ENCODE measurements around the gene PCDH9. TPM values are rescaled to one million over a fixed set of nuclear protein-coding genes. Genes with fewer than 3 reads are reported as not detected.

PCDH9 gene
- total RNA-seq, 1 donor from 2014 or later, result 20.2 TPM

- Mint-ChIP-seq H3K9me3 (no peaks in the 10 kb centered on the region), H3K36me3 (no peaks in the 10 kb centered on the region), H3K4me1 (ENCODE audit: unreplicated experiment) (peaks cover 10% of the 10 kb centered on the region), H3K4me3 (no peak overlapping the region), H3K27me3 (no peaks in the 10 kb centered on the region), H3K27ac (no peak overlapping the region)
- TF ChIP-seq, protein P1, sequence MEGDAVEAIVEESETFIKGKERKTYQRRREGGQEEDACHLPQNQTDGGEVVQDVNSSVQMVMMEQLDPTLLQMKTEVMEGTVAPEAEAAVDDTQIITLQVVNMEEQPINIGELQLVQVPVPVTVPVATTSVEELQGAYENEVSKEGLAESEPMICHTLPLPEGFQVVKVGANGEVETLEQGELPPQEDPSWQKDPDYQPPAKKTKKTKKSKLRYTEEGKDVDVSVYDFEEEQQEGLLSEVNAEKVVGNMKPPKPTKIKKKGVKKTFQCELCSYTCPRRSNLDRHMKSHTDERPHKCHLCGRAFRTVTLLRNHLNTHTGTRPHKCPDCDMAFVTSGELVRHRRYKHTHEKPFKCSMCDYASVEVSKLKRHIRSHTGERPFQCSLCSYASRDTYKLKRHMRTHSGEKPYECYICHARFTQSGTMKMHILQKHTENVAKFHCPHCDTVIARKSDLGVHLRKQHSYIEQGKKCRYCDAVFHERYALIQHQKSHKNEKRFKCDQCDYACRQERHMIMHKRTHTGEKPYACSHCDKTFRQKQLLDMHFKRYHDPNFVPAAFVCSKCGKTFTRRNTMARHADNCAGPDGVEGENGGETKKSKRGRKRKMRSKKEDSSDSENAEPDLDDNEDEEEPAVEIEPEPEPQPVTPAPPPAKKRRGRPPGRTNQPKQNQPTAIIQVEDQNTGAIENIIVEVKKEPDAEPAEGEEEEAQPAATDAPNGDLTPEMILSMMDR (conservative IDR thresholded peaks at IDR 0.05), result no peak
- no peak for DNase-seq (ENCODE audit: extremely low spot score, unreplicated experiment)
Observed at GRCh38 chr13:66427458-66427861, 802.7 kb downstream of the PCDH9 start.

DNA sequence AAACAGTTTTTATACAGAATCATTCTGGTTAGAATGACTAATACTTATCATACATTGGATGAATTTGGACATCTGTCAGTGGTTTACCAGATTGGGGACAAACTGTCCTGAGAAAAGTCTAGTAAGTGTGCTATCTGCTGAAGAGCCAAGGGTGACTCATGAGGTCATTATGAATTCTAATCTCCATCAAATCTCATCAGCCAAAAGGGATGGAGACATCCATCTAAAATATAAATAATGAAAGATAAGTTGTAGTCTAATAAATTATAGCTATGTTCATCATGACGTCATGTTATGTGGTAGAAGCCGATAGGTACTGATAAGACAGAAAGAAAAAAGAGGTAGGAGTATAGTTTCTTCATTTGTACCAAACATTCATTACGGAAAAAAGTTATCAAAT is 804.4 kb downstream of the PCDH9 start:
- peaks cover 10% of the 10 kb centered on the region for H3K4me1 Mint-ChIP-seq (ENCODE audit: unreplicated experiment)
- no peaks in the 10 kb centered on the region for H3K36me3 Mint-ChIP-seq
- TF ChIP-seq, protein P1 (conservative IDR thresholded peaks at IDR 0.05), result no peak
- H3K4me3 Mint-ChIP-seq, result no peak overlapping the region
- peaks cover 4% of the 10 kb centered on the region for H3K9me3 Mint-ChIP-seq
- H3K27me3 Mint-ChIP-seq, result no peaks in the 10 kb centered on the region
- H3K27ac Mint-ChIP-seq, result no peak overlapping the region
- no peak for DNase-seq (ENCODE audit: extremely low spot score, unreplicated experiment)

GRCh38 chr13:66424422-66424821 is 805.7 kb downstream of the PCDH9 start:
- Mint-ChIP-seq H3K9me3 (peaks cover 5% of the 10 kb centered on the region), H3K4me3 (no peak overlapping the region), H3K36me3 (no peaks in the 10 kb centered on the region), H3K27ac (no peak overlapping the region), H3K27me3 (no peaks in the 10 kb centered on the region), H3K4me1 (ENCODE audit: unreplicated experiment) (peaks cover 10% of the 10 kb centered on the region)
- no peak for DNase-seq (ENCODE audit: extremely low spot score, unreplicated experiment)
- TF ChIP-seq, protein P1 (conservative IDR thresholded peaks at IDR 0.05), result no peak

DNA sequence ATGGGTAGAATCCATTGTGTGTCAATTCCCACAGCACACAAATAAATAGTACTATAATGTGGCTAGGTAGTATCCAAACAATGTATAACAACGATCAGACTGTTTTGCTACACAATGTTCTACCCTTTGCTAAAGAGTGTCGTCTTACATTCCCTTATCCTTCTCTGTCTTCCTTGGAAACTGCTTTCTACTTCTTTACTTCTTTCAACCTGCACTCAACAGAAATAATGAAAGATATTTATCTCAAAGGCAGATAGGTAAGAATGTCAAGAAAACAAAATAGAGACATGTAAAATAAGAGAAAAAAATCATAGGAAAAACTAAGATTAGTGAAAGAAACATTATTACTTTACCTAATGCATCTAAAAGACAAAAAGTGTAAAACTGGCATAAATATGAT is 814.7 kb downstream of the PCDH9 start:
- TF ChIP-seq, protein P1 (conservative IDR thresholded peaks at IDR 0.05), result no peak
- Mint-ChIP-seq H3K4me3 (no peak overlapping the region), H3K27ac (no peak overlapping the region), H3K9me3 (no peaks in the 10 kb centered on the region), H3K4me1 (ENCODE audit: unreplicated experiment) (peaks cover 15% of the 10 kb centered on the region), H3K36me3 (peaks cover 5% of the 10 kb centered on the region), H3K27me3 (no peaks in the 10 kb centered on the region)
- DNase-seq (ENCODE audit: extremely low spot score, unreplicated experiment), result no peak

- peaks cover 18% of the 10 kb centered on the region for H3K4me1 Mint-ChIP-seq (ENCODE audit: unreplicated experiment)
- H3K9me3 Mint-ChIP-seq, result no peaks in the 10 kb centered on the region
- no peak overlapping the region for H3K4me3 Mint-ChIP-seq
- no peak overlapping the region for H3K27ac Mint-ChIP-seq
- H3K27me3 Mint-ChIP-seq, result no peaks in the 10 kb centered on the region
- H3K36me3 Mint-ChIP-seq, result peaks cover 5% of the 10 kb centered on the region
- no peak for DNase-seq (ENCODE audit: extremely low spot score, unreplicated experiment)
- TF ChIP-seq, protein P1 (conservative IDR thresholded peaks at IDR 0.05), result no peak
Observed at GRCh38 chr13:66414066-66414800, 815.9 kb downstream of the PCDH9 start.

All from type B pancreatic cell (in vitro differentiated cells).